ENCODE data around the gene POC5. TPM values are rescaled to one million over a fixed set of nuclear protein-coding genes. Genes with fewer than 3 reads are reported as not detected.

The POC5 gene
- total and polyA plus RNA-seq, 2 donors from 2014 or later = 6.1 to 12.1 TPM

DNA sequence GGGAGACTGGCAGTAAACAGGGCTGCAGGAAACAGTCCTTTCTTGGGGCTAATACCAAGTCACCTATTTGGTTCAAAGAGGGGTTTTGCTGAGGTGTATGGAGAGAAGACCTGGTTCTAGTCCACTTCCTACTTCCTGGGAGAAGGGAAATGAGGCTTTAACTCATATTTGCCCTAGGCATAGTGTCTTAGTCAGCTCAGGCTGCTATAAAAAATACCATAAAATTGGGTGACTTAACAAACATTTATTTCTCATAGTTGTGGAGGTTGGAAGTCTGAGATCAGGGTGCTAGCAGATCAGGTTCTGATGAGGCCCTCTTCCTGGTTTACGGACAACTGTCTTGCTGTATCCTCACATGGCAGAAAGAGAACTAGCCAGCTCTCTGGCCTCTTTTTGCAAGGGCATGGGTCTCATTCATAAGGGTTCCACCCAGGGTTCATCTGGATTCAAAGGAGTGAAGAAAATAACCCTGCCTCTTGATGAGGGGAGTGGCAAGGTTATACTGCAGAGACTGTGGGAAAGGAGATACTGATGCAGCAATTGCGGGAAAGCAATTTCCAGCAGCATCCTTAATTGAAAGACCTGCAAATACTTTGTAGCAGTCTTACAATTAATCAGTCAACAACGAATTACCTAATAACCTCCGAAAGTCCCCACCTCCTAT lies 65.5 kb downstream of the POC5 start:
- TF ChIP-seq, protein P1, sequence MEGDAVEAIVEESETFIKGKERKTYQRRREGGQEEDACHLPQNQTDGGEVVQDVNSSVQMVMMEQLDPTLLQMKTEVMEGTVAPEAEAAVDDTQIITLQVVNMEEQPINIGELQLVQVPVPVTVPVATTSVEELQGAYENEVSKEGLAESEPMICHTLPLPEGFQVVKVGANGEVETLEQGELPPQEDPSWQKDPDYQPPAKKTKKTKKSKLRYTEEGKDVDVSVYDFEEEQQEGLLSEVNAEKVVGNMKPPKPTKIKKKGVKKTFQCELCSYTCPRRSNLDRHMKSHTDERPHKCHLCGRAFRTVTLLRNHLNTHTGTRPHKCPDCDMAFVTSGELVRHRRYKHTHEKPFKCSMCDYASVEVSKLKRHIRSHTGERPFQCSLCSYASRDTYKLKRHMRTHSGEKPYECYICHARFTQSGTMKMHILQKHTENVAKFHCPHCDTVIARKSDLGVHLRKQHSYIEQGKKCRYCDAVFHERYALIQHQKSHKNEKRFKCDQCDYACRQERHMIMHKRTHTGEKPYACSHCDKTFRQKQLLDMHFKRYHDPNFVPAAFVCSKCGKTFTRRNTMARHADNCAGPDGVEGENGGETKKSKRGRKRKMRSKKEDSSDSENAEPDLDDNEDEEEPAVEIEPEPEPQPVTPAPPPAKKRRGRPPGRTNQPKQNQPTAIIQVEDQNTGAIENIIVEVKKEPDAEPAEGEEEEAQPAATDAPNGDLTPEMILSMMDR (IDR thresholded peaks at IDR 0.05; ENCODE audit: borderline replicate concordance, extremely low read depth, insufficient read depth) = no peak
- Histone ChIP-seq H3K27ac (ENCODE audit: low read depth in 2 of 2, low read length in 2 of 2) (no peak overlapping the region), H3K9me3 (ENCODE audit: control insufficient read depth in 2 of 3, insufficient read depth in 1 of 3, low read length in 3 of 3) (no peaks in the 10 kb centered on the region), H3K4me3 (ENCODE audit: low read length in 3 of 3) (no peak overlapping the region), H3K4me1 (ENCODE audit: control insufficient read depth in 2 of 3, insufficient read depth in 2 of 3, low read depth in 1 of 3, low read length in 3 of 3) (peaks cover 0 to 2% (median 0%) of the 10 kb centered on the region in 3 donors), H3K27me3 (ENCODE audit: control insufficient read depth, insufficient read depth, low read length) (no peaks in the 10 kb centered on the region), H3K9ac (ENCODE audit: low read length in 3 of 3) (no peak overlapping the region), H3K36me3 (ENCODE audit: control insufficient read depth in 2 of 3, insufficient read depth in 3 of 3, low read length in 3 of 3) (no peaks in the 10 kb centered on the region)
- DNase-seq = no peak
- intact Hi-C loops (cut with DNase I) = no loop called here
- FAIRE-seq = no peak

DNA sequence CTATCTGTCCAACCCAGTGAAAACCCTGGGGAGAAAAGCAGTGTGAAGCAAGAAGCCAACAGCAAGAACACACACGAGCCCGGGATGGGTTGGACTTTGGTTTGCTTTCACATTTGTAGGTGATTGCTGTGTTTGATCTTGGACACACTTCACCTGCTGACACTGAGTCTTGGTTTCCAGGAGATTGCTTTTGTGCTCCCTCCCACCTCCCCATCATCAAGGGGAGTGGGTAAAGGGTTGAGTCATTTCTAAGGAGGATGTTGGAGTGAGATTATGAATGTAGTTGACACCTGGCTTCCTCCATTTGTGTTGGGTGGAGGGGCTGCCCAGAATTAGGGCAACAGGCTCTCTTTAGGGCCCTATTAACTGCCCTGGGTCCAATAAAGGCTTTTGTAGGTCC lies 68.5 kb downstream of the POC5 start:
- DNase-seq (no peak), FAIRE-seq (no peak)
- Histone ChIP-seq H3K4me3 (ENCODE audit: low read length in 3 of 3) (no peak overlapping the region), H3K4me1 (ENCODE audit: control insufficient read depth in 2 of 3, insufficient read depth in 2 of 3, low read depth in 1 of 3, low read length in 3 of 3) (no peaks in the 10 kb centered on the region), H3K9ac (ENCODE audit: low read length in 3 of 3) (no peak overlapping the region), H3K9me3 (ENCODE audit: control insufficient read depth in 2 of 3, insufficient read depth in 1 of 3, low read length in 3 of 3) (no peaks in the 10 kb centered on the region), H3K36me3 (ENCODE audit: control insufficient read depth in 2 of 3, insufficient read depth in 3 of 3, low read length in 3 of 3) (no peaks in the 10 kb centered on the region), H3K27ac (ENCODE audit: low read depth in 2 of 2, low read length in 2 of 2) (no peak overlapping the region), H3K27me3 (ENCODE audit: control insufficient read depth, insufficient read depth, low read length) (no peaks in the 10 kb centered on the region)
- intact Hi-C loops (cut with DNase I) = no loop called here
- TF ChIP-seq, protein P1 (IDR thresholded peaks at IDR 0.05; ENCODE audit: borderline replicate concordance, extremely low read depth, insufficient read depth) = no peak

DNA sequence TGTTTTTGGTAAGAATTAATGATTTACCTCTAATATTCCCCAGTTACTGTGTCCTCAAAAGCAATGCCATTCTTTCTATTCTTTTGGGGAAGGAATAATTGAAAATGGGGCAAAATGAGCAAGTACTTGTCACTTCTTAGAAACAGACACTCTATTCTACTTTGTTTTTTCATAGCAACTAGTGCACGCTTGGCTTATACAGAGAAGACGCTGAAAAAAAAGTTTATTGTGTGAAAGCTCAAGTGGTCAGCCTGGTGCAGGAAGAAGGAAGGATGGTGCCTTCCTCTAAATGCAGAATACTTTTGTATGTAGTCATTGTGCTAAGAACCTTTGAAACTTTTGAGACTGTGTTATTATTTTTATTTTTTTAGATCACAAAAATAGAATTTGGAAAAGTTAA lies 76.4 kb downstream of the POC5 start:
- Histone ChIP-seq H3K36me3 (ENCODE audit: control insufficient read depth in 2 of 3, insufficient read depth in 3 of 3, low read length in 3 of 3) (no peaks in the 10 kb centered on the region), H3K4me1 (ENCODE audit: control insufficient read depth in 2 of 3, insufficient read depth in 2 of 3, low read depth in 1 of 3, low read length in 3 of 3) (no peaks in the 10 kb centered on the region), H3K27ac (ENCODE audit: low read depth in 2 of 2, low read length in 2 of 2) (no peak overlapping the region), H3K4me3 (ENCODE audit: low read length in 3 of 3) (no peak overlapping the region), H3K9ac (ENCODE audit: low read length in 3 of 3) (no peak overlapping the region), H3K27me3 (ENCODE audit: control insufficient read depth, insufficient read depth, low read length) (no peaks in the 10 kb centered on the region), H3K9me3 (ENCODE audit: control insufficient read depth in 2 of 3, insufficient read depth in 1 of 3, low read length in 3 of 3) (no peaks in the 10 kb centered on the region)
- intact Hi-C loops (cut with DNase I) = no loop called here
- TF ChIP-seq, protein P1 (IDR thresholded peaks at IDR 0.05; ENCODE audit: borderline replicate concordance, extremely low read depth, insufficient read depth) = no peak
- FAIRE-seq (no peak), DNase-seq (no peak)

DNA sequence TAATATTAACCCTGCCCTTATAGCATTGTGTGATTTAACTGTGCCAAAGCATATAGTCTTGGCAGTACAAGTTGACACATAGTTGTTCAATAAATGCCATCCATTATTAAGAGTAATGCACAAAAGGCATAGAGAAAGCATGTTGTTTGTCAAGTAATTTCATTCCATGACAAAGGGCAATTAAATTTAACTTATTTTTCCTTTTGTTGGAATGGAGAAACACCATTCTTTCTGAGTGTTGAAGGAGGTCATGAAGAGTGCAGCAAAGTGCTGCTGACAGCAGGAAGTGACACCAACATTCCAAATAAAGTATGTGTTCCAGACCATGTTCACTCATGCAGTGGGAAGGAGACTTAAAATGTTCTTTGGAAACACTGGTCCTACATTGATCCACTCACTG lies 76.8 kb downstream of the POC5 start:
- no peaks in the 10 kb centered on the region for H3K4me1 ChIP-seq (ENCODE audit: control insufficient read depth in 2 of 3, insufficient read depth in 2 of 3, low read depth in 1 of 3, low read length in 3 of 3)
- no peaks in the 10 kb centered on the region for H3K27me3 ChIP-seq (ENCODE audit: control insufficient read depth, insufficient read depth, low read length)
- TF ChIP-seq, protein P1 (IDR thresholded peaks at IDR 0.05; ENCODE audit: borderline replicate concordance, extremely low read depth, insufficient read depth) = no peak
- H3K4me3 ChIP-seq (ENCODE audit: low read length in 3 of 3) = no peak overlapping the region
- no peak overlapping the region for H3K9ac ChIP-seq (ENCODE audit: low read length in 3 of 3)
- H3K27ac ChIP-seq (ENCODE audit: low read depth in 2 of 2, low read length in 2 of 2) = no peak overlapping the region
- FAIRE-seq (no peak), DNase-seq (peak in 2 of 5 donors; percentile 68 to 91)
- H3K9me3 ChIP-seq (ENCODE audit: control insufficient read depth in 2 of 3, insufficient read depth in 1 of 3, low read length in 3 of 3) = no peaks in the 10 kb centered on the region
- H3K36me3 ChIP-seq (ENCODE audit: control insufficient read depth in 2 of 3, insufficient read depth in 3 of 3, low read length in 3 of 3) = no peaks in the 10 kb centered on the region
- intact Hi-C loops (cut with DNase I) = no loop called here
